GM19239 (cell line): ENCODE measurements around the gene SNHG17.
"Not testable (repeated sequence)": the region's sequence is repeated elsewhere in the genome, so short reads cannot be mapped to it uniquely, and the experiment has no call there.

Experiments
- DNase-seq: peaks from one replicate; pipeline ENCODE4 v3.0.0; 2011; ENCODE audit warnings: low spot score; ENCODE audit not compliant: insufficient read length
- FAIRE-seq: peaks from 2 replicates; lab custom pipeline; 2011; peaks lifted over from hg19 to GRCh38; lab: Jason Lieb, UNC

The SNHG17 gene

GRCh38 chr20:38386004-38386403 lies 49.1 kb downstream of the SNHG17 start:
- DNase-seq: no peak
- no peak for FAIRE-seq

GRCh38 chr20:38383147-38383546 lies 52.0 kb downstream of the SNHG17 start:
- FAIRE-seq (no peak), DNase-seq (no peak)

- FAIRE-seq: not testable (repeated sequence)
These were observed 57.3 kb downstream of the SNHG17 start for GRCh38 chr20:38377838-38378237.

GRCh38 chr20:38377039-38377685 lies 58.0 kb downstream of the SNHG17 start:
- DNase-seq (no peak), FAIRE-seq (no peak)

More at GRCh38 chr20:38377838-38378237, 57.3 kb downstream of the SNHG17 start:
- not testable (repeated sequence) for DNase-seq

- DNase-seq (no peak), FAIRE-seq (no peak)
These were observed 61.2 kb downstream of the SNHG17 start for GRCh38 chr20:38373898-38374297.

- DNase-seq (no peak), FAIRE-seq (no peak)
These were observed 61.8 kb downstream of the SNHG17 start for GRCh38 chr20:38373231-38373867.

- DNase-seq: no peak
- no peak for FAIRE-seq
These were observed 62.3 kb downstream of the SNHG17 start for GRCh38 chr20:38372806-38373205.
